CD4-positive, alpha-beta T cell treated with Interleukin-15 for 1 hour (primary cell): ENCODE data around the gene PWWP2B.
"Not testable (repeated sequence)": the region's sequence is repeated elsewhere in the genome, so short reads cannot be mapped to it uniquely, and the experiment has no call there.

Experiments used
- DNase-seq: peaks from one replicate; pipeline ENCODE4 v3.0.0-alpha.2; 2020

Gene PWWP2B

GRCh38 chr10:132382231-132382922 lies 14.6 kb upstream of the PWWP2B start:
- DNase-seq: peak; percentile 12

- DNase-seq: peak; percentile 16
These were observed 13.9 kb upstream of the PWWP2B start for GRCh38 chr10:132383101-132383500.

DNA sequence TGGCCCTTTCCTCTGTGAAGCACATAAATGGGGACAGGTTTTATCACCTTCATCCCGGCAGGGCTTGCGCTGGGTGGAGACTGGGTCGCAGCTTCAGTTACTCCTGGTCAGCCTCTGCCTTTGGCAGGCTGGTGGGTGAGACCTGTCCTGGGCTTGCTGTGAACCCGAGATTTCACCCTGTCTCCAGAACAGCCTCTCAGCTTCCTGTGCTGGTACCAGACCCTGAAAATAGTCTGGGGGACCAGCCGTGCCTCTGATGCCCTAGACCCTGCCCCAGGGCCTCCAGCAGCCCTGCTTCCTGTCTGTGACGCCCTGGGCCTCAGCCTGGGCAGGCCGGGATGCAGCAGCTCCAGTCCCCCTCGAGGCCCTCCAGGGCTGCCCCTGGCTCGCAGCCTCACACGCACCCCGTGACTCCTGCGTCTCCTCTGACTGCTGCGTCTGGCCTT lies 13.2 kb upstream of the PWWP2B start:
- peak; percentile 11 for DNase-seq

- peak; percentile 12 for DNase-seq
These were observed 12.2 kb upstream of the PWWP2B start for GRCh38 chr10:132384618-132385388.

DNA sequence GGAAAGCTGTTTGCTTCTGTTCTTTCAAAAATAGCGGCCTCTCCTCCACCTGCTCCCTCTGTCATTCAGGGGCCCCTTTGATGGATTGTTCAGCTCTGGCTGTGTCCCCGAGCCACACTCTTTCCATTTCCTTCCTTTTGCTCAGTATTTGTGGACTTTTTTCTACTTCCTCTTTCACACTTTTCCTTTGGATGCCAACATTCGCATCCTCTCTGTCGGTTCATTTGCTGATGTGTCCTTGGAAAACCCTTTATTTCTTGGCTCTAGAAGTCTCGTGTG lies 11.7 kb upstream of the PWWP2B start:
- DNase-seq: no peak

DNA sequence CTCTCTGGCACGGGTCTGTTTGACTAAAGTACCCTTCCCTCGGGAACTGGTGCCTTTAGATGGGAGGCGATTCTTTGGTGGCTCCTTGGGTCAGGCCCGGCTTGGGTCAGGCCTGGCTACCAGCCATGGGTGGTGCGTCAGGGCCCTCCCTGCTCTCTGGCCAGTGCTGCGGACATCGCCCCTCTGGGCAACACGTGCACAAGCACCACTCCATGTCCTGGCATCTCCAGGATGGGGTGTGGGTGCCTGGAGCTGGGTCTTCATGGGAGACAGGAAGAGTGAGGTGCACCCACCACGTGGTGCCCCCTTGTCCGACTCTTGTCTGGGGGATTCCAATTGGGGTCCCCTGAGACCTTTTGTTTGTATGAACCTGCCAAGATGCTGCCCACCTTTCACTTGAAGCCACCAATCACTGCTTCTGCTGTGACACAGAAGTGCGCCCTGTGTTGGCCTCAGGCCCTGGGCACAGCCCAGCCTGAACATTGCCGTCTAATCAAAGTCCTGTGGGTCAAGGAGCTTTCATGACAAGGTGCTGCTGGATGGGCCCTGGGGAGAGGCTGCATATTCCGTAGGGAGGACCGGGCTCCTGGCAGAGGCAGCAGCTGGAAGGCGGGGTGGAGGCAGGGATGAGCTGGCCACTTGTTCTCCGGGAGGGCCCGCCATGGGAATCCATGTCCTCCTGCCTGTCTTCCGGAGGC lies 11.1 kb upstream of the PWWP2B start:
- peak; percentile 16 for DNase-seq

DNA sequence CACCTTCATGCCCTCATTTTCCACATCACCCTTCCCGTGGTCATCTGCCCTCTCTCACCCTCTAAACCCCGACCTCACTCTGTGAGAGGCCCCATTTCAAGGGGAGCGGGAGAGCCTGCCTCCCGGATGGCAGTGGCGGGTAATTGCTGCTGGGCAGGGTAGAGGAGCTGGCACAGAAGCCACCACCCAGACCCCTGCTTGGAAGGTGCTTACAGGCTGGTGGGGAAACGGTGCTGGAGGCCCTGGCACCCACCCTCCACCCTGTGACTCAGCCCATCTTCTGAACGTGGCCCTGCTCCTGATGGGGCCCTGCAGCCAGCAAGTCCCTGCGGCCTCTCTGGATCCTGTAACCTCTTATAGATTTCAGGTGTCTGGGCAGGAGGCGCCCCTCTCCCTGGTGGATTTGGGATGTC lies 10.6 kb upstream of the PWWP2B start:
- peak; percentile 16 for DNase-seq

DNA sequence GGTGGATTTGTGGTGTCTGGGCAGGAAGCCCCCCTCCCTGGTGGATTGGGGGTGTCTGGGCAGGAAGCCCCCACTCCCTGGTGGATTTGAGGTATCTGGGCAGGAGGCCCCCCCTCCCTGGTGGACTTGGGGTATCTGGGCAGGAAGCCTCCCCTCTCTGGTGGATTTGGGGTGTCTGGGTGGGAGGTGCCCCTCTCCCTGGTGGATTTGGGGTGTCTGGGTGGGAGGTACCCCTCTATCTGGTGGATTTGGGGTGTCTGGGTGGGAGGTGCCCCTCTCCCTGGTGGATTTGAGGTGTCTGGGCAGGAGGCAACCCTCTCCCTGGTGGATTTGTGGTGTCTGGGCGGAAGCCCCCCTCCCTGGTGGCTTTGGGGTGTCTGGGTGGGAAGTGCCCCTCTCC lies 10.1 kb upstream of the PWWP2B start:
- DNase-seq: not testable (repeated sequence)

- peak; percentile 77 for DNase-seq
These were observed 9.2 kb upstream of the PWWP2B start for GRCh38 chr10:132387764-132388210.

DNA sequence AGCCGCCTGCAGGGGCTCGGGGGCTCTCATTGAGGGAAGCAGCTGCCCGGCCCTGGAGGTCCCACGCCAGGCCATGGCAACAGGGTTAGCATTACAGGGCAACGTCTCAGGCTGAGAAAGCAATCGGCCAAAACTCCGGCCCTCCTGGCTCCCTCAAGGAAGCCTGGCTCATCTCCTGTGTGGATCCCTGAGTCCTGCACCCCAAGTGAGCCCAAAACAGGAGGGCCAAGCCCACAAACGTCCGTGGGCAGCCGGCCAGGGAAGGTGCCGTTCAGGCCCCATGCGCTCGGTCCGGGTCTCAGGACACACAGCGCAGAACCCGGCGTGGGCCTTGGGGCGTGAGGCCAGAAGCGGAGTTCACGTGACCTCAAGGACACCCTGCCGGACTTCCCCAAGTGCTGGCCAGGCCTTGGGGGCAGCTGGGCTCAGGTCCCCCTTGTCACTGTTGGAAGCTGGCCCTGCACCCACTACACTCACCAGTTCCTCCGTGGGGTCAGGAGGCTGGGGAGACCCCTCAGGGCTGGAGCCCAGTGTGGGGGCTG lies 8.0 kb upstream of the PWWP2B start:
- peak; percentile 12 for DNase-seq

- DNase-seq: peak; percentile 10
These were observed 7.4 kb upstream of the PWWP2B start for GRCh38 chr10:132389433-132390169.

- DNase-seq: no peak
These were observed 6.7 kb upstream of the PWWP2B start for GRCh38 chr10:132390170-132390920.

- peak; percentile 10 for DNase-seq
These were observed 5.9 kb upstream of the PWWP2B start for GRCh38 chr10:132390921-132391675.

- peak; percentile 10 for DNase-seq
These were observed 5.4 kb upstream of the PWWP2B start for GRCh38 chr10:132391676-132392020.

DNA sequence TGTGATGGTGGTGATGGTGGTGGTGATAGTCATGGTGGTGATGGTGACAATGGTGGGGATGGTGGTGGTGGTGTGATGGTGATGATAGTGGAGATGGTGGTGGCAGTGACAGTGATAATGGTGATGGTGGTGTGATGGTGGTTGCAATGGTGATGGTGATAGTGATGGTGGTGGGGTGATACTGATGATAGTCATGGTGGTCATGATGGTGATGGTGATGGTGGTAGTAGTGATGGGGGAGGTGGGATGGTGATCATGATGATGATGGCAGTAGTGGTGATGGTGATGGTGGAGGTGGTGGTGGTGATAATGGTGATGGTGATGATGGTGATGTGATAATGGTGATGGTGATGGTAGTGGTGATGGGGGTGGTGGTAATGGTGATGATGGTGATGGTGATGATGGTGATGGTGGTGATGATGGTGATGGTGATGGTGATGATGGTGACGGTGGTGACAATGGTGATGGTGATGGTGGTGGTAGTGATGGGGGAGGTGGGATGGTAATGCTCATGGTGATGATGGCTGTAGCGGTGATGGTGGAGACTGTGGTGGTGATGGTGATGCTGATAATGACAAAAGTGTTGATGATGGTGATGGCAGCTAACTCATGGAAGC lies 4.7 kb upstream of the PWWP2B start:
- DNase-seq: peak; percentile 16

- DNase-seq: no peak
These were observed 3.9 kb upstream of the PWWP2B start for GRCh38 chr10:132392811-132393694.

- DNase-seq: no peak
These were observed 3.3 kb upstream of the PWWP2B start for GRCh38 chr10:132393695-132394181.

DNA sequence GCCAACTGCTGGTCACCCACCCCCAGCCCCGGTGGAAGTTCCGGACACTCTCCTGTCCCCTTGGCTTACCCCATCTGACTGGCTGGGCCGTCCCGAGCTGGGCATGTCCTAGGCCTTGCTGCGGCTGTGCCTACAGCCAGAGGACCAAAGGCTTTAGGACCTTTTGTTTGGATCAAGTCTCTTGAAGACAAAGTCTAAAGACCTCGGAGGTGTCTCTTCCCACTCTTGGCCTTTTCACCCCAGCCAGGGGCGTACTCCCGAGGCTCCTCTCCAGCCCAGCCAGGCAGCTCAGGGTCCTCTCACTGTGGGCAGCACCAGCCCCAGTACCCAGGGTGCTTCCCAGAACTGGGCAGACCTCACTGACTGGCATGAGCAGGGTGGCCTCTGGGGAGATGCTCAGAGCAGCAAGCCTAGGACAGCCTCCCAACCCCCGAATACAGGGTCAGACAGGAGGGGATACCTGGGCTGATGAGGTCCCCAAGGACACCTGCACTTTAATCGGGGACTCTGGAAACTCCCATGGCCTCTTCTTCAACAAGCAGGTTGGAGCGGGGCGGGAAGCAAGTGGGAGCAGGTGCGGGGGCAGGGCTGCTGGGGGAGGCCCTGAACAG lies 2.7 kb upstream of the PWWP2B start:
- DNase-seq: no peak
